NCI-H345 treated with DMSO at 0.1 percent for 48 hours (cell line): ENCODE measurements around the gene MTX1.
"Not testable (repeated sequence)": the region's sequence is repeated elsewhere in the genome, so short reads cannot be mapped to it uniquely, and the experiment has no call there.

Source experiments
- DNase-seq: peaks from one replicate; lab custom pipeline; 2025; ENCODE audit not compliant: unreplicated experiment; lab: John Stamatoyannopoulos, UW

The MTX1 gene

DNA sequence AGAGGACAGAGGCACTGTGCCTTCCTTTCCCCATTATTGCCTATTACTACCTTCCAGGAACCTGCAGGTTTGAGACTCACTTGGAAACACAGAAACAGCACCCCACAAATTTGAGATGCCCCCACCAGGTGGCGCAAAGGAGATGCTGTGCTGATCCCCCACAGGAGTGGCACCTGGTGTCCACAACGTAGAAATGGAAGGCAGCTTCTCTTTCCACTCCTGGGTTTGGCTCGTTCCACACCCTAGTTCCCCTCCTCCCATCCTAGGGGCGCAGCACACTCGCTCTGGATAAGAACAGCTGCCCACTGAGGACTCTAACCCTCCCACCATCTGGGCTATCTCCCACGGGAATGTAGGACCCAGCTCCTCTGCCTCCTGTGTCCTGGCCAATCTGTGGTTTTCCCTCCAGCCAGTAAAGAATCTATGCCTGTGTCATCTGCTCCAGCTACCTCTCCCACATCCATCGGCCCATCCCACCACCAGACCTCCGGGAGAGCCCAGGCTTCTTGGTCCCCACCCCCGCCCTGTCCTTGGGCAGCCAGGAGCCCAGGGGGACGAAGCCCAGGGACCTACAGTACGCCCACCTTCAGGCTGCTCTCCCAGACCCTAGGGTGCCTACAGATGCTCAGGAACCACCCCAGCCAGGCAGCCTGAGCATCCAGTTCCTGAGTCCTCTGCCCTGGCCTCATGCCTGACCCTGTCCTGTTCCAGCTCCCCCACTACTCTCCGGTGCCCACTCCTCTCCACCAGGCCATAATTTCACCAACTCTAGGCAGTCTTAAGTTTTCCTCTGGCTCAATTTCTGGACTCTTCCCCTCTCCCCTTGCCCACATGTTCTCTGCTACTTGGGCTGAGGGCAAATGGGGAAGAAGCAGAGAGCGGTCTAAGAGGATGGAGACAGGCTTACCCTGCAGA, 1.3 kb upstream of the MTX1 start:
- peak; percentile 96 for DNase-seq

DNA sequence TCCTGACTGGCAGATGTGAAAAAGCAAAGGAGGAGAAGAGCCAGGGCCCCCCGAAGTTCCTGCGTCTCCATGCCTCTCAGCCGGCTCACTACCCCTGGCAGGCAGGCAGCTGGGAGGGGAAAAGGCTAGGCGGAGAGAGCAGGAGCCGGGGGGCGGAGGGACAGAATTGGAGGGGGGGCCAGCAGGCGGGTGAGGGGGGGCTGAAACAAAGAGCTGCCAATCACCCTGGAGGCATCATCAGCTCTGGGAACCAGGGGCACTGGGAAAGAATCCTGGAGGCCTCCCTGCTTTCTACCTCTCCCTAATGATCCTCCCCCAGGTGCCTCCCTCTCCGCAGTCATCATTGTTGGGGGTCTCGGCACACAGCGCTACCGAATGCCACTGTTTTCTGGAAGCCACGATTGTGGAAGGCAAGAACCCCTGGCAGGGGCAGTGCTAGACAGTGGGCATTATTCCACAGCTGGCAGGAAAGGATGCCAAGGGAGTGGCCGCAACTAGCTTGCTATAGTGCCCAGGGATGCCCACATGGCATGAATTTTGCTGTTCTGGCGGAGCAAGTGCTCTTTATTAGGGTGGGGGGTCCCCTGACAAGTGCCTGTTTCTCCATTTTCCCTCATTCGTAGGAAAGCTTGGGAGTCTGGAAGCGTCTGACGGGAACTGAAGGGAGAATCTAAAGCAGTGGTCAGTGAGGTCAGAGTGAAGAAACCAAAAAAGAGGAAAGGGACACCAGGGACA, 522 bp upstream of the MTX1 start, which contains the start of gene THBS3:
Gene THBS3, minus strand, starts transcription at position 92 of the 735 bp plus-strand sequence. Its CDS starts 21 bp downstream, at position 71.
- DNase-seq = peak; percentile 95

DNA sequence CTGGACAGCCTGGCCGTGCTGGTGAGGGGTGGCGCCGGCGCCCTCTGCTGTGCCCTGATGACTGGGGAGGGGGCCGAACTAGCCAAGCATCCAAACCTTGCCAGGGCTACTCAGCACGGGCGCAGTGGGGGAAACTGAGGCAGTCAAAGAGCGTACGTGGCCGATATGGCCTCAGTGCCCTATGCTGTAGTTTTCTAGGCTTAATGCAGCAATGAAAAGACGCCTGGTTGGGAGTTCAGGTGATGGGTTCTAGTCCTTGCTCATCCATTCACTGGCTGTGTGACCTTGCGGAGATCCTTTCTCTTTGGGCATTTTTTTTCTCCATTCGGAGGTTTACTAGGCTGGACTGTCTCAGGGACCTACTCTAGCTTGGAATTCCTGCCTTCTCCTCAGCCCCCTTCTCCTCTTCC, 822 bp downstream of the MTX1 start:
- DNase-seq = no peak

DNA sequence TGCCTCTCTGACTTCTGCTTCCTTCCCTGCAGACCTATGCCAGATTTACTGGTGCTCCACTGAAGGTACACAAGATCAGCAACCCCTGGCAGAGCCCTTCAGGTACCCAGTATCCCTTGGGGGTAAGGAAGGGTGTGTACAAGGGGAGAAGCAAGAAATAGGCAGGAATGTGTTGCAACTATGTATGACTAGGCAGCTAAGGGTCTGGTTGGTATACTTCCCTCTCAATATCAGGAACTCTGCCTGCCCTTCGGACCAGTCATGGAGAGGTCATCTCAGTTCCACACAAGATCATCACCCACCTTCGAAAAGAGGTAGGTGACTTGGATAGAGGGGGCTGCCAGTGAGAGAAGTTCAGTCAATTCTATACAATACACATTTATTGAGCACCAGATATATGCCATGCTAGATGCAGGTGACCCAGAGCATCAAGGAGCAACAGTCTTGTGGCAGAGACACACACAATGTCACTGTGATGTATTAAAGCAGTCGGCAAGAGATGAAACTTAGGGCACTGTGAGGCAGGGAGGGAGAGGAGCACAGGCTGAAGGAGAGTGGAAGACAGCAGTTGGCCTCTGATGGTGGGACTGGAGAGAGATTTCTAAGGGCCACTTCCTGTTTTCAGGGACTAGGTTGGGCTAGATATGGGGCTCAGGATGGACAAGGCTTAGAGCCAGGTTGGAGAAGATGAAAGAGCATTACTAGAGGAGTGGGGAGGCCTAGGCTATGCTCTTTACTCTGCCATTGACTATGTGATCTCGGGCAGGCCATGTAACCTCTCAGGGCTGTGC, 2.0 kb downstream of the MTX1 start:
- no peak for DNase-seq

DNA sequence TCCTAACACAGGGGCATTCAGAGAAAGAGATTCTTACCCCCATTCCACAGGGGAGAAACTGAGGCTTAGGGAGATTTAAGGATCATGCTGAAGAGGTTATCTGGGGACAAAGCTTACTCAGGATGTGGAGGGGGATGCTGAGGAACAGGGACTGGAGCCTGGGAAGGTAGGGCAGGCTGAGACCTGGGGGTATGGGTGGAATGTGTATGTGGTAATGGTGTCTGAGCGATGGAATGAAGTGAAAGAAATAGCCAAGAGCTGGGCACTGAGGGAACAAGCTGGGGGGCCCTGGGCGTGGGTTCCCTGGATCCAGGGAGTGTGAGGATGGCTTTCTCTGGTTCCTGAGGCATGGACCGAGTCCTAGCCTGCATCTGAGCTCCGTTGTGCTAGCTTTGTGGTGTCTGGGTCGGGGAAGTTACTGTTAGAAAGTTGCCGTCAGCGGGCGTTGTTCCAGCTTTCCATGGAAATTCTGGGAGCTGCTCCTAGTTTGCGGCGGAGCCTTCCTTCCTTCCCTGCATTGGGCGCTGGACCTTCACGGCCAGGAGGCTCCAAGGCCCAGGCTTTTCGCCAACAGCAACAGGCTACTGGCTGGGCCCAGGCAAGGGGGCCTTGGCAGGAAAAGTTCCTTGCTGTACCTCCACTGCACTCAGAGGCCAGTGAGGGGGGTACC, 3.0 kb downstream of the MTX1 start:
- DNase-seq = not testable (repeated sequence)

DNA sequence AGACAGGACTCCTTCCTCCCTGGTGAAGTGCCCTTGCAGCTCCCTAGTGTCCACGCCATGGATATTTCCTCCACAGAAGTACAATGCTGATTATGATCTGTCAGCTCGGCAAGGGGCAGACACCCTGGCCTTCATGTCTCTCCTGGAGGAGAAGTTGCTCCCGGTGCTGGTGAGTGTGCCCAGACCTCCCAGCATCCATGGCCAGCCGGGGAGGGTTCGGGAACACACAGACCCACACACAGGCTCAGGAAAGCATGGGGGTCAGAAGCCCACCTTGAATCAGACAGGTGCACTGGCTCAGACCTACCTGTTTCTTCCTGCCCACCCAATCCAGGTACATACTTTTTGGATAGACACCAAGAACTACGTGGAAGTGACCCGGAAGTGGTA, 3.6 kb downstream of the MTX1 start:
- not testable (repeated sequence) for DNase-seq

DNA sequence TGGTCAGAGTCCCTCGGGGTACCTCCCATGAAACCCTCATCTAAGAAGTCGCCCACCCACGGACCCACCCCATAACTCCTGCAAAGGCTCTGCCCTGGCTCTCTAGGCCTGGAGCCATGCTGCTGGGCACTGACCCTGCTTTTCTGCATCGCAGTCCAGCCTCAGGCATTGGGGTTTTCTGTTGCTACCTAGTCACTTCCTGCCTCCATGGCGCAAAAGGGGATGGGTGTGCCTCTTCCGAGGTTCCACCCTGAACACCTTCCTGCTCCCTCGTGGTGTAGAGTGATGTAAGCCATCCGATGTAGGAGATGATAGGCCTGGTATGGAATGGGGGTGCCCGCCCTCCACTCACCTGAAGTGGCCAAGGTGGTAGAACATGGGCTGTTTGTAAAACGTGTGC, 6.2 kb downstream of the MTX1 start:
- DNase-seq = not testable (repeated sequence)

DNA sequence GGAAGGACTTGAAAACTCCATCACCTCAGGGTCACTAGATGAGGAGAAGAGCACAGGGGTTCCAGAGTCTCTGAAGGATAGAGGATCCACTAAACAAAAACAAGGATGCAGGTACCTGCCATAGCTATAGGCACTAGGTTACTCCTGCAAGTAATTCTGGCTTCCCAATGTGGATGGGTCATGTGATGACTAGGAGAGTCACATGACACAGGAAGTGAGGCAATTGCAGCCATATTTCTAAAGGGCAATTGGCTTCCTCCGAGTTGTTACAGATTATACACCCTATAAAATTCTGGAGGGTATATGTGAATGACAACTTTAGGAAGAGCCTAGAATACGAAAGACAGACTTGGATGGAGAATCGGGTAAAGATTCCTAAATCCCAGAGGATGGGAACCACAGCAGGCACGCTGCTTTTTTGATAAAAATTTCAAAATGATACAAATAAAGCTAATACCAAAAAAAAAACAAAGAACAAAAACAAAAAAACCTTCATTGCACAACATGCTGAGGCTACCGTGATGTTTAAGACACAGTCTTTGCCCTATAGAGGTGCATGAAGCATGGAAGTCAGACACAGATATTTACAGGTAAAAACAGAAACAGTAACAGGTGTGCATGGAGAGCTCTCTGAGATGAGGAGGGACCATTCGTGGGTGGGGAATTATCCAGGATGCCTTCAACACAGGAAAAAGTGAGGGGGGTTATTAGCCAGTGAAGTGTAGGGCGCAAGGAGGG, 10.5 kb downstream of the MTX1 start:
- DNase-seq = peak; percentile 45

DNA sequence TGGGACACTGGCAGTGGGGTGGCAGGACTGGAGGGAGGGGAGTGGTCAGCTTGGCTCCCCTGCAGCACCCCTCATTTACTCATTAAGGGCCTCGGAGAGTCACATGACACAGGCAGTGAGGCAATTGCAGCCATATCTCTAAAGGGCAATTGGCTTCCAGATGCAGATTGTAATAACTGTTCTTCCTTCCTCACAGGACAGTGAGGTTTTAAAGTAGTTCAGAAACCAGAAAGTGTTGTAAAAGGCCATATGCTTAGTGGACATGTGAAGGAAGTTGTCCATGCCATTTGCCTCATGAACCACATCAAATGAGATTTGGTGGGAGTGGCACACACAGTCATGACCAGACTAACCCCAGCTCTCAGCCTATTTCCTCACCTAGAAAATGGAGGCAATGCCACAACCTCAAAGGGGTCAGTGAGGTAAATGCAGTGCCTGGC, 11.1 kb downstream of the MTX1 start:
- DNase-seq = no peak

DNA sequence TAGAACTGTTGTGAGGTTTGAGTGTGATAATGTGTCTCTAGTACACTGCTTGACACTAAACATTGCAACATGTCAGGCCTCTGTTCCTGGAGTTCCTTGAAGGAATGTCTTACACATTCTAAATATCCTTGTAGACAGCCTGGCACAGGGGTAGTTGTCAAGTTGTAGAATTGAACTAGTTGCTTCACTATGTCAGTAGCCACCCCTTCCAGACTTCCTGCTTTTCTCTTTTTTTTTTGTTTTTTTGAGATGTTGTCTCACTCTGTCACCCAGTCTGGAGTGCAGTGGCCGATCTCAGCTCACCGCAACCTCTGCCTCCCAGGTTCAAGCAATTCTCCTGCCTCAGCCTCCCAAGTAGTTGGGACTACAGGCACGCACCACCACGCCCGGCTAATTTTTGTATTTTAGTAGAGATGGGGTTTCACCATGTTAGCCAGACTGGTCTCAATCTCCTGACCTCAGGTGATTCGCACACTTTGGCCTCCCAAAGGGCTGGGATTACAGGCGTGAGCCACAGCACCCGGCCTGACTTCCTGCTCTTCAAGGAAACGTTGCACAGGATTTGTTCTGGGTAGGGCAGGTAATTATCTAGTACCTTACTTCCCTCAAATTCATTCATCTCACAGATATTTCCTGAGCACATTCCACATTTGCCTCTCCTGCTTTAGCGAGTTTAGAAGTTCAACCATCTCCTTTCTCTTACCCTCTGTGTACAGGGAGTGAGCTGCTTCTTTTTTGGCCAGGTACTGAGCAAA, 11.9 kb downstream of the MTX1 start:
- DNase-seq = not testable (repeated sequence)

DNA sequence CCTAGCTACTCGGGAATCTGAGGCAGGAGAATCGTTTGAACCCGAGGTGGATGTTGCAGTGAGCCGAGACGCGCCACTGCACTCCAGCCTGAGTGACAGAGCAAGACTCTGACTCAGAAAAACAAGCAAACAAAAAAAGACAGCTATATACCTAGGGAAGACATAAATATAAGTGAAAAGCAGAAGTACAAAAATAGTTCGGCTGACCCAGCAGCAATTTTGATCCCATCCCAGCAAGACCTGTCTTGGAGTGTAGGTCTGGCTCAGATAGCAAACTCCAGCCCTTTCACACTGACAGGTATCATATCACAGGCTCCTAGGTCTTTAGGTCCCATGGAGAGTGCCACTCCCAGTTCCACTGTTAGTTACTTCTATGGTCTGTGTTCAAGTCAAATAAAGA, 14.6 kb downstream of the MTX1 start:
- DNase-seq = no peak

DNA sequence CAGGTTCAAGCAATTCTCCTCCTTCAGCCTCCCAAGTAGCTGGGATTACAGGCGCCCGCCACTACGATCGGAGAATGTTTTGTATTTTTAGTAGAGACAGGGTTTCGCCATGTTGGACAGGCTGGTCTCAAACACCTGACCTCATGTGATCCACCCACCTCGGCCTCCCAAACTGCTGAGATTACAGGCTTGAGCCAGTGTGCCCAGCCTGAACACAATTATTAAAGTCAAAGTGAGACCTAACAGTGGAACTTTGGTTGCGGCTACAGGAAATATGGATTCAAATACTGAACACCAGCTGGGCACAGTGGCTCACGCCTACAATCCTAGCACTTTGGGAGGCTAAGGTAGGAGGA, 16.9 kb downstream of the MTX1 start:
- not testable (repeated sequence) for DNase-seq

DNA sequence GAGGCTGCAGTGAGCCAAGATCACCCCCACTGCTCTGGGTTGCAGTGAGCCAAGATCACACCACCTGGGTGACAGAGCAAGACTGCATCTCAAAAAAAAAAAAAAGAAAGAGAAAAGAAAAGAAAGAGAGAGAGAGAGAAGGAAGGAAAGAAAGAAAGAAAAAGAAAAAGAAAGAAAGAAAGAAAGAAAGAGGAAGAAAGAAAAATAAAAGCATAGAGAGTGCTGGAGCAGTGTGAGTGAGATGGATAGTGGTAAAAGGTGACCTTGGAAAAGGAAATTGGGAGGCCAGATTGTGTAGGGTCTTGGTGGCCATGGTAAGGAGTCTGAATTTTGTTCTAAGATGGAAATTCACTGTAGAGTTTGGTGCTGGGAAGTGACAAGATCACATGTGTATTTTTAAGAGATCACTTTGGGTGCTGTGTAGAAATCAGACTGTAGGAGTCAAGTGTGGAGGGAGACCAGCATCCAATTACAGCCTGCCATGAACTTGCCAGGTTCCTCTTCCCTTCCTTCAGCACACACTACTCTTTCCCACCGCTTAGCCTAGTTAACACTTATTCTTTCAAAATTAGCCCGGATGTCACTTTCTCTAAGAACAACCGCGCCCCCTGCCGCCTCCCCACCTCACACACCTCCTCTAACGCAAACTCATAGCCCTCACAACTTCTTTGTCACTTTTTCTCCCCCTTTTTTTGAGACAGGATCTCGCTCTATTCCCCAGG, 17.9 kb downstream of the MTX1 start:
- peak; percentile 82 for DNase-seq

DNA sequence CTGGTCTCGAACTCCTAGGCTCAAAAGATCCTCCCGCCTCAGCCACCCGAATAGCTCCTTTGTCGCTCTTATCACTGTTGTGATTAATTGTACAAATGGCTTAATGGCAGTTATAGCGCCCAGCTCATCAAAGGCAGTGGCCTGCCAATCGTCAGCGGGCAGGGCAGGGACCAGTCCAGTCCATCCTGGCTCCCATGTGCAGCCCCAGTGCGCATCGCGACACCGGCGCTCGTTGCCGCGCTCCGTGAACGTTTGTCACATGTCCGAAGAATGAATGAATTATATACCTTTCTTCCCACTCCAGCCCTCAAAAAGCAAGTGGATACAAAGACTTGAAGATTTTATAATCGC, 18.4 kb downstream of the MTX1 start:
- DNase-seq = peak; percentile 81

DNA sequence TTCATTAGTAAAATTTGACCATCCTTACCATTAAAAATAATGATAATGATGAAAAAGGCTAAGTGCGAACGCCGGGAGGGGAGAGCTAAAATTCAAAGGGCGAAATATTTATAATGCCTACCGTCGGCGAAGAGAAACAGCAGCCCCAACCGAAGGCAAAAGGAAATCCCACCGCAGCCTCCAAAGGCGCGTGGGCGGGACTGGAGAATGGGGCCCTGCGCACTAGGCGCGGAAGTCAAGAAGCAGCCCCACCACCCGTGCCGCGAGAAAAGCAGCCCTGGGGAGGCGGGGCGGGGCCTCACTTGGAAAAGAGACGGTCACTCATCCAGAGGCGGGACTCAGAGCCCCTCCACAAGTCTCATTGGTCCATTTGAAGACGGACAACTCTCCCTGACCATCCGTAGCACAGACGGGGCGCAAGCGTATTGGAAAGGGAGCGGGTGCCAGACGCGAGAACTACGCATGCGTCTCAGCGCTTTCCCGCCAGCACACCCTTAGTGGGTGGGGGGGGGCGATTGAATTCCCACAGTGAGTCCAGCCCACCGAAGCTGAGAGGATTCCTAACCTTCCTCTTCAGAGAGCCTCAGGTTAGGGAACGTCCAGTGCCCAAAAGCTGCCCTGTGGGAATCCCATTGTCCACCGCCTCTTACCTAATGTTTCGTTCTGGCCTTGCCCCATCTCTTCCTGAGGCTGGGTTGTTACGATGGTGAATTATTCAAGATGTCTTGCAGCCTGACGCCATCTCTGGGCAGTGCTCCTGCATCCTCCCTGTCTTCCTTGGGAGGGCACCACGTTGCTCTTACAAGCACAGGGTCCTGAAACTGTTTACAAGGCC, 19.0 kb downstream of the MTX1 start:
- DNase-seq = peak; percentile 100

DNA sequence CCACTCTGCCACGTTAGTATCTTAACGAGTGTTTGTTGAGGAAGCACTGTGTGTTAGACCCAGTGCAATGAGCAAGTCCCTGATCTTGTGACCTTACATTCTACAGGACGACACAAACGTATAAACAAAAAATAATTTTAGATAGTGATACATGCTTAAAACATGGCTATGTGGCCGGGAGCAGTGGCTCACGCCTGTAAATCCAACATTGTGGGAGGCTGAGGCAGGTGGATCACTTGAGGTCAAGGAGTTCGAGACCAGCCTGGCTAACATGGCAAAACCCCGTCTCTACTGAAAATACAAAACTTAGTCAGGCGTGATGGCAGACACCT, 19.6 kb downstream of the MTX1 start:
- no peak for DNase-seq

DNA sequence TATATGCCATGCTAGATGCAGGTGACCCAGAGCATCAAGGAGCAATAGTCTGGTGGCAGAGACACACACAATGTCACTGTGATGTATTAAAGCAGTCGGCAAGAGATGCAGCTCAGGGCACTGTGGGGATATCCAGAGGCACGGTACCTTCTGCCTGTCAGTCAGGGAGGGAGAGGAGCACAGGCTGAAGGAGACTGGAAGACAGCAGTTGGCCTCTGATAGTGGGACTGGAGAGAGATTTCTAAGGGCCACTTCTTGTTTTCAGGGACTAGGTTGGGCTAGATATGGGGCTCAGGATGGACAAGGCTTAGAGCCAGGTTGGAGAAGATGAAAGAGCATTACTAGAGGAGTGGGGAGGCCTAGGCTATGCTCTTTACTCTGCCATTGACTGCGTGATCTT, 22.8 kb downstream of the MTX1 start:
- not testable (repeated sequence) for DNase-seq
